Left ventricle myocardium inferior (tissue), 1 donor: Measurements from ENCODE around the gene MYRF. TPM values are rescaled to one million over a fixed set of nuclear protein-coding genes. Genes with fewer than 3 reads are reported as not detected.

Source experiments
- DNase-seq: peaks from one replicate; pipeline ENCODE4 v3.0.0-alpha.2; 2020
- H3K27ac ChIP-seq: fragments of 200-600 bp; replicated peaks from 2 replicates; pipeline ENCODE4 v1.8.0; 2021
- H3K27me3 ChIP-seq: fragments of 200-600 bp; 2 replicates; pipeline ENCODE4 v1.8.0; 2021; ENCODE audit warnings: low read depth
- H3K36me3 ChIP-seq: fragments of 200-600 bp; 2 replicates; pipeline ENCODE4 v1.8.0; 2021
- H3K4me1 ChIP-seq: fragments of 200-600 bp; 2 replicates; pipeline ENCODE4 v1.8.0; 2021
- H3K4me3 ChIP-seq: fragments of 200-600 bp; 2 replicates; pipeline ENCODE4 v1.8.0; 2021; ENCODE audit warnings: mild to moderate bottlenecking, moderate library complexity
- H3K9me3 ChIP-seq: fragments of 200-600 bp; replicated peaks from 2 replicates; pipeline ENCODE4 v1.8.0; 2021
- CTCF ChIP-seq: fragments of 200-600 bp; IDR thresholded peaks from 2 replicates; pipeline ENCODE4 v1.8.0; 2021; ENCODE audit warnings: antibody characterized with exemption, mild to moderate bottlenecking, borderline replicate concordance
- intact Hi-C: fragments of 100-400 bp; cut with micrococcal nuclease; formaldehyde crosslinking; loops from one replicate; pipeline ENCODE4 v1.11.0; 2022
- total RNA-seq: library from RNA; stranded (reverse); fragmentation: NEBNext Ultra II Directional; extraction: Animal tissue kit (Norgen Biotek cat#: 25700); gene quantifications from one replicate; pipeline ENCODE4 v1.2.1, GENCODE V29; 2021
- donor health status: DM: no; HTN: yes; CAD: no; lungs with severe emphysema.

The MYRF gene
- total RNA-seq, 1 donor from 2014 or later: 0.14 TPM

- intact Hi-C loops: no loop called here
- peaks cover 20% of the 10 kb centered on the region for H3K4me1 ChIP-seq
- H3K27ac ChIP-seq: no peak overlapping the region
- DNase-seq: no peak
- TF ChIP-seq CTCF: no peak
- peaks cover 32% of the 10 kb centered on the region for H3K36me3 ChIP-seq
- no peaks in the 10 kb centered on the region for H3K27me3 ChIP-seq
- no peak overlapping the region for H3K4me3 ChIP-seq
- no peaks in the 10 kb centered on the region for H3K9me3 ChIP-seq
Observed at GRCh38 chr11:61736310-61736709, 16.1 kb upstream of the MYRF start.

DNA sequence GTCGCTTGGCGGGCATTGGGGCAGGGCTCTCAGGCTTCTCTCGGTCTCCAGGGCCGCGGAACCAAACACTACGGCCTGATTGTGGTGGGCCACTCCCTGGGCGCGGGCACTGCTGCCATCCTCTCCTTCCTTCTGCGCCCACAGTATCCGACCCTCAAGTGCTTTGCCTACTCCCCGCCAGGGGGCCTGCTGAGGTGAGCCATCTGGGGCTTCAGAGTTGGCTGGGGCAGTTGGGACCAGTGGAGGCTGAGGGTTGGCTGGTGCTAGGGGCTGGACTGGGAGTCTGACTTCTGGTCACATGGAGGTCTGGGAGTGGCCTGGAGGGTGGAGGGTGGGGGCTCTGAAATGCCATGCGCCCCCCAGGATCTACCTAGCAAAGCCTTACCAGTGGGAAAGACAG, 15.3 kb upstream of the MYRF start:
- no peak for DNase-seq
- no peaks in the 10 kb centered on the region for H3K27me3 ChIP-seq
- peaks cover 16% of the 10 kb centered on the region for H3K4me1 ChIP-seq
- H3K4me3 ChIP-seq: no peak overlapping the region
- intact Hi-C loops: no loop called here
- H3K36me3 ChIP-seq: peaks cover 37% of the 10 kb centered on the region
- TF ChIP-seq CTCF: no peak
- no peaks in the 10 kb centered on the region for H3K9me3 ChIP-seq
- H3K27ac ChIP-seq: no peak overlapping the region

- TF ChIP-seq CTCF: no peak
- no peak overlapping the region for H3K27ac ChIP-seq
- no peak overlapping the region for H3K4me3 ChIP-seq
- DNase-seq: no peak
- peaks cover 38% of the 10 kb centered on the region for H3K36me3 ChIP-seq
- H3K9me3 ChIP-seq: no peaks in the 10 kb centered on the region
- intact Hi-C loops: no loop called here
- peaks cover 9% of the 10 kb centered on the region for H3K4me1 ChIP-seq
- no peaks in the 10 kb centered on the region for H3K27me3 ChIP-seq
Observed at GRCh38 chr11:61737636-61738386, 14.6 kb upstream of the MYRF start.

- Histone ChIP-seq H3K36me3 (peaks cover 43% of the 10 kb centered on the region), H3K27ac (no peak overlapping the region), H3K4me1 (no peaks in the 10 kb centered on the region), H3K27me3 (no peaks in the 10 kb centered on the region), H3K4me3 (no peak overlapping the region), H3K9me3 (no peaks in the 10 kb centered on the region)
- intact Hi-C loops: no loop called here
- no peak for TF ChIP-seq CTCF
- DNase-seq: no peak
Observed at GRCh38 chr11:61738776-61739175, 13.7 kb upstream of the MYRF start.

- no peak for DNase-seq
- no peaks in the 10 kb centered on the region for H3K4me1 ChIP-seq
- H3K27ac ChIP-seq: no peak overlapping the region
- intact Hi-C loops: no loop called here
- TF ChIP-seq CTCF: no peak
- peaks cover 43% of the 10 kb centered on the region for H3K36me3 ChIP-seq
- H3K9me3 ChIP-seq: no peaks in the 10 kb centered on the region
- no peak overlapping the region for H3K4me3 ChIP-seq
- no peaks in the 10 kb centered on the region for H3K27me3 ChIP-seq
Observed at GRCh38 chr11:61739413-61739812, 13.0 kb upstream of the MYRF start.
